ENCODE results near the gene LRRTM4.

- no peak for TF ChIP-seq CTCF (optimal IDR thresholded peaks at IDR 0.05 in 1 of 3, IDR thresholded peaks at IDR 0.05 in 1 of 3, conservative IDR thresholded peaks at IDR 0.05 in 1 of 3; ENCODE audit: extremely low read depth in 1 of 3, insufficient read depth in 2 of 3, low read length in 3 of 3)
- TF ChIP-seq EZH2 (IDR thresholded peaks at IDR 0.05; ENCODE audit: low read length), result no peak
These were observed 791.0 kb downstream of the LRRTM4 start for GRCh38 chr2:76731157-76731556.
